Measurements from ENCODE around the gene POU6F2. TPM values are rescaled to one million over a fixed set of nuclear protein-coding genes. Genes with fewer than 3 reads are reported as not detected.
"Not testable (repeated sequence)": the region's sequence is repeated elsewhere in the genome, so short reads cannot be mapped to it uniquely, and the experiment has no call there.

The POU6F2 gene
- polyA plus RNA-seq, 5 donors: 0.06 to 0.13 (median 0.09) TPM

GRCh38 chr7:39304668-39305405, 327.1 kb downstream of the POU6F2 start:
- DNase-seq: no peak

GRCh38 chr7:39306016-39306570, 328.4 kb downstream of the POU6F2 start:
- DNase-seq: no peak

GRCh38 chr7:39310699-39311098, 333.0 kb downstream of the POU6F2 start:
- no peak for DNase-seq

GRCh38 chr7:39312254-39312989, 334.7 kb downstream of the POU6F2 start:
- DNase-seq: no peak

GRCh38 chr7:39313376-39313775, 335.7 kb downstream of the POU6F2 start:
- DNase-seq: no peak

GRCh38 chr7:39313974-39314373, 336.3 kb downstream of the POU6F2 start:
- DNase-seq: no peak

GRCh38 chr7:39317107-39317506, 339.4 kb downstream of the POU6F2 start:
- DNase-seq: no peak

- no peak for DNase-seq
These were observed 340.2 kb downstream of the POU6F2 start for GRCh38 chr7:39317896-39318295.

GRCh38 chr7:39321245-39321644, 343.5 kb downstream of the POU6F2 start:
- no peak for DNase-seq

- no peak for DNase-seq
These were observed 344.3 kb downstream of the POU6F2 start for GRCh38 chr7:39321909-39322498.

- DNase-seq: no peak
These were observed 346.5 kb downstream of the POU6F2 start for GRCh38 chr7:39324139-39324760.

- not testable (repeated sequence) for DNase-seq
These were observed 353.9 kb downstream of the POU6F2 start for GRCh38 chr7:39331607-39332006.

- no peak for DNase-seq
These were observed 354.4 kb downstream of the POU6F2 start for GRCh38 chr7:39332142-39332541.

- no peak for DNase-seq
These were observed 356.0 kb downstream of the POU6F2 start for GRCh38 chr7:39333701-39334100.

GRCh38 chr7:39336442-39336841, 358.7 kb downstream of the POU6F2 start:
- no peak for DNase-seq

GRCh38 chr7:39338716-39339115, 361.0 kb downstream of the POU6F2 start:
- no peak for DNase-seq

- no peak for DNase-seq
These were observed 361.9 kb downstream of the POU6F2 start for GRCh38 chr7:39339591-39339990.

GRCh38 chr7:39341083-39341482, 363.4 kb downstream of the POU6F2 start:
- no peak for DNase-seq

- no peak for DNase-seq
These were observed 365.1 kb downstream of the POU6F2 start for GRCh38 chr7:39342763-39343162.

GRCh38 chr7:39349452-39350123, 371.9 kb downstream of the POU6F2 start:
- DNase-seq: no peak

- DNase-seq: peak; percentile 15 to 25
These were observed 376.1 kb downstream of the POU6F2 start for GRCh38 chr7:39353615-39354376.
